K562 (cell line): ENCODE data around the gene CASP2. TPM values are rescaled to one million over a fixed set of nuclear protein-coding genes. Genes with fewer than 3 reads are reported as not detected.
A peak's percentile ranks its signal among the peaks of the same experiment; 100 is the strongest.

Source experiments
- ARHGAP35 ChIP-seq: fragments of 450-650 bp; IDR thresholded peaks from 2 replicates; pipeline ENCODE4 v1.6.1; 2018; ENCODE audit not compliant: partially characterized antibody
- ARID1B ChIP-seq: fragments of 450-650 bp; IDR thresholded peaks from 2 replicates; pipeline ENCODE4 v1.6.1; 2016; ENCODE audit warnings: antibody characterized with exemption, mild to moderate bottlenecking, inconsistent platforms
- CEBPG ChIP-seq, 3 experiments: fragments of 200-800 bp in 1 of 3; sonication (Bioruptor generic) in 1 of 3; sonication (generic) in 1 of 3; formaldehyde crosslinking in 1 of 3; IDR thresholded peaks in 2 of 3; conservative IDR thresholded peaks in 1 of 3; 2 replicates each; pipeline versions ENCODE4 v1.6.1 to v1.8.0; 2016 to 2022; ENCODE audit warnings: missing compliant biosample characterization in 2 of 3, missing genetic modification characterization in 2 of 3, mild to moderate bottlenecking in 1 of 3, missing genetic modification reagents in 1 of 3
- CTBP1 ChIP-seq: fragments of 450-650 bp; IDR thresholded peaks from 2 replicates; pipeline ENCODE4 v1.6.1; 2016; ENCODE audit warnings: borderline replicate concordance
- CXXC5 ChIP-seq: fragments of 250-450 bp; sonication (Bioruptor Pico); IDR thresholded peaks from 2 replicates; pipeline ENCODE4 v1.8.0; 2022; ENCODE audit warnings: inconsistent platforms, mild to moderate bottlenecking, moderate library complexity
- DPF2 ChIP-seq: fragments of 450-650 bp; IDR thresholded peaks from 2 replicates; pipeline ENCODE4 v1.6.1; 2016
- ELF4 ChIP-seq: fragments of 450-650 bp; formaldehyde crosslinking; IDR thresholded peaks from 2 replicates; pipeline ENCODE4 v1.4.0; 2022; ENCODE audit warnings: missing genetic modification characterization
- IRF2 ChIP-seq: sonication (generic); formaldehyde crosslinking; IDR thresholded peaks from 2 replicates; pipeline ENCODE4 v1.8.1; 2022; ENCODE audit warnings: mild to moderate bottlenecking, missing genetic modification reagents
- JUND ChIP-seq, 2 experiments: IDR thresholded peaks; 2 replicates in 1 of 2; 3 replicates in 1 of 2; pipeline ENCODE4 v1.6.1; 2011; ENCODE audit warnings: borderline replicate concordance in 2 of 2, low read depth in 2 of 2, low read length in 2 of 2, improper control_type of control experiment in 1 of 2, missing biosample characterization in 1 of 2, missing genetic modification characterization in 1 of 2, missing genetic modification reagents in 1 of 2
- MAFF ChIP-seq: IDR thresholded peaks from 2 replicates; pipeline ENCODE4 v1.6.1; 2012; ENCODE audit warnings: low read length, improper control_type of control experiment
- NONO ChIP-seq, 2 experiments: fragments of 200-400 bp in 1 of 2; fragments of 450-650 bp in 1 of 2; formaldehyde crosslinking in 1 of 2; IDR thresholded peaks; 2 replicates each; pipeline ENCODE4 v1.6.1; 2017; ENCODE audit warnings: low read depth in 2 of 2, mild to moderate bottlenecking in 2 of 2, moderate library complexity in 2 of 2, low read length in 1 of 2
- POLR2H ChIP-seq: IDR thresholded peaks from 2 replicates; pipeline ENCODE4 v1.6.1; 2016; ENCODE audit warnings: missing genetic modification characterization, low read depth, mild to moderate bottlenecking, control low read depth, missing compliant biosample characterization, moderate library complexity
- PPARD ChIP-seq: fragments of 250-450 bp; sonication (Bioruptor Pico); IDR thresholded peaks from 2 replicates; pipeline ENCODE4 v1.8.0; 2022; ENCODE audit warnings: inconsistent platforms, mild to moderate bottlenecking, moderate library complexity
- SMAD3 ChIP-seq: fragments of 450-650 bp; formaldehyde crosslinking; conservative IDR thresholded peaks from 2 replicates; pipeline ENCODE4 v1.4.0; 2020; ENCODE audit warnings: mild to moderate bottlenecking
- TRIM28 ChIP-seq: fragments of 450-650 bp; IDR thresholded peaks from 2 replicates; pipeline ENCODE4 v1.6.1; 2017
- U2AF2 ChIP-seq: fragments of 200-400 bp; formaldehyde crosslinking; optimal IDR thresholded peaks from 2 replicates; pipeline ENCODE3; 2017; ENCODE audit warnings: low read depth, mild to moderate bottlenecking, low read length
- XRCC4 ChIP-seq: IDR thresholded peaks from one replicate; pipeline ENCODE4 v1.6.1; 2011; ENCODE audit not compliant: insufficient read depth, insufficient read length; ENCODE audit errors: extremely low read depth
- YY1 ChIP-seq, 3 experiments: IDR thresholded peaks; 2 replicates each; pipeline ENCODE4 v1.6.1; 2011; ENCODE audit warnings: low read length in 2 of 3, mild to moderate bottlenecking in 2 of 3, moderate library complexity in 2 of 3, borderline replicate concordance in 1 of 3, control low read depth in 1 of 3, low read depth in 1 of 3; ENCODE audit not compliant: insufficient read depth in 3 of 3, insufficient replicate concordance in 2 of 3, control insufficient read depth in 1 of 3, insufficient read length in 1 of 3; ENCODE audit errors: extremely low read depth in 1 of 3
- ZFPM2 ChIP-seq: fragments of 250-450 bp; sonication (Bioruptor Pico); IDR thresholded peaks from 2 replicates; pipeline ENCODE4 v1.5.1; 2022; ENCODE audit warnings: mild to moderate bottlenecking
- ZNF134 ChIP-seq: fragments of 250-450 bp; sonication (Bioruptor Pico); conservative IDR thresholded peaks from 2 replicates; pipeline ENCODE4 v1.4.0; 2020
- ZNF316 ChIP-seq: fragments of 450-650 bp; IDR thresholded peaks from 2 replicates; pipeline ENCODE4 v1.6.1; 2016
- ZNF324 ChIP-seq: fragments of 250-450 bp; sonication (Bioruptor Pico); IDR thresholded peaks from 2 replicates; pipeline ENCODE4 v1.4.0; 2020; ENCODE audit warnings: mild to moderate bottlenecking
- ZNF584 ChIP-seq: fragments of 200-800 bp; sonication (Bioruptor generic); IDR thresholded peaks from 2 replicates; pipeline ENCODE4 v1.6.1; 2016; ENCODE audit warnings: low read depth, mild to moderate bottlenecking, missing genetic modification characterization, missing compliant biosample characterization
- ZNF75A ChIP-seq: fragments of 450-650 bp; formaldehyde crosslinking; IDR thresholded peaks from 2 replicates; pipeline ENCODE4 v1.4.0; 2020; ENCODE audit warnings: mild to moderate bottlenecking
- ZSCAN29 ChIP-seq: fragments of 450-650 bp; IDR thresholded peaks from 2 replicates; pipeline ENCODE4 v1.6.1; 2017
- polyA plus RNA-seq, 8 experiments: library from polyadenylated mRNA; depleted of rRNA in 4 of 8; stranded (reverse) in 5 of 8; unstranded in 3 of 8; fragments of >200 nt; fragmentation: Nextera tagmentation in 2 of 8; fragmentation: Illumina TruSeq in 1 of 8; extraction: Ambion mirVana in 2 of 8; extraction: Trizol in 1 of 8; gene quantifications; 2 replicates each; pipeline versions ENCODE4 v1.2.1 to v1.2.3, GENCODE V29; 2011 to 2014; ENCODE audit warnings: inconsistent platforms in 1 of 8, missing spikeins in 1 of 8
- total RNA-seq, 7 experiments: library from RNA; depleted of rRNA in 6 of 7; stranded (reverse); fragments of >200 nt in 6 of 7; fragmentation: Illumina TruSeq in 2 of 7; extraction: Trizol in 2 of 7; gene quantifications; 2 replicates each; pipeline versions ENCODE4 v1.2.1 to v1.2.3, GENCODE V29; 2011 to 2021; ENCODE audit warnings: low replicate concordance in 1 of 7
- TF ChIP-seq, protein P1 (sequence below): fragments of 250-450 bp; sonication (Bioruptor Pico); IDR thresholded peaks from 2 replicates; pipeline ENCODE4 v1.5.0; 2021; ENCODE audit warnings: mild to moderate bottlenecking, moderate library complexity
- TF ChIP-seq, protein P2 (sequence below): fragments of 450-650 bp; IDR thresholded peaks from 2 replicates; pipeline ENCODE4 v1.6.1; 2016

CASP2 gene
- total and polyA plus RNA-seq, 9 of the 15 experiments (the other 6 are each of a cell fraction or from before 2014, with no cell fraction given): 18.8 to 64.9 (median 24.1) TPM

DNA sequence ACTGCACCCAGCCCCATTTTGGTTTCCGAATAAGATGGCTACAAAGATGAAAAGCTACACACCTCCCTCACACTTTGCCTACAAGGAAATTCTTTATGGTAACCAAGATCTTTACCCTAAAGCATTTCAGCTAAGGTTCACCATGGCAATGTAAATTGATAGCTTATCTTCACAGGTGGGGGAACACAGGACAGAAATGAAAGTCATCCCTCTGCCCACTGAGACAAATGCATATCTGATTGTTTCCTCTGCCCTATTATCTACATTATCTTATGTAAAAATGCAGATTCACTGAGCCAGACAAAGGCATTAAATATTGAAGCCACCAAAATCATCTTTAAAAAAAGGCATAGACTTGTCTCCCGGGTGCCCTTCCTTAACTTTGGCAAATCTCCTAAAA lies 6.6 kb upstream of the CASP2 start (continued):
- no peak for TF ChIP-seq CEBPG (CRISPR knock-in tag; IDR thresholded peaks at IDR 0.05)
- no peak for TF ChIP-seq CEBPG (tag; conservative IDR thresholded peaks at IDR 0.05 in 1 of 2, IDR thresholded peaks at IDR 0.05 in 1 of 2)
- no peak for TF ChIP-seq SMAD3 (CRISPR knock-in tag)
- TF ChIP-seq ZNF134 (CRISPR knock-in tag): no peak
- no peak for TF ChIP-seq ELF4
- no peak for TF ChIP-seq CTBP1
- 0 out of 2 replicates have a peak, but pooled peaks have one; percentile 11 for TF ChIP-seq MAFF
- peak; percentile 43; the same call in 1 of the 2 replicates for TF ChIP-seq ZNF316
- TF ChIP-seq, protein P1, sequence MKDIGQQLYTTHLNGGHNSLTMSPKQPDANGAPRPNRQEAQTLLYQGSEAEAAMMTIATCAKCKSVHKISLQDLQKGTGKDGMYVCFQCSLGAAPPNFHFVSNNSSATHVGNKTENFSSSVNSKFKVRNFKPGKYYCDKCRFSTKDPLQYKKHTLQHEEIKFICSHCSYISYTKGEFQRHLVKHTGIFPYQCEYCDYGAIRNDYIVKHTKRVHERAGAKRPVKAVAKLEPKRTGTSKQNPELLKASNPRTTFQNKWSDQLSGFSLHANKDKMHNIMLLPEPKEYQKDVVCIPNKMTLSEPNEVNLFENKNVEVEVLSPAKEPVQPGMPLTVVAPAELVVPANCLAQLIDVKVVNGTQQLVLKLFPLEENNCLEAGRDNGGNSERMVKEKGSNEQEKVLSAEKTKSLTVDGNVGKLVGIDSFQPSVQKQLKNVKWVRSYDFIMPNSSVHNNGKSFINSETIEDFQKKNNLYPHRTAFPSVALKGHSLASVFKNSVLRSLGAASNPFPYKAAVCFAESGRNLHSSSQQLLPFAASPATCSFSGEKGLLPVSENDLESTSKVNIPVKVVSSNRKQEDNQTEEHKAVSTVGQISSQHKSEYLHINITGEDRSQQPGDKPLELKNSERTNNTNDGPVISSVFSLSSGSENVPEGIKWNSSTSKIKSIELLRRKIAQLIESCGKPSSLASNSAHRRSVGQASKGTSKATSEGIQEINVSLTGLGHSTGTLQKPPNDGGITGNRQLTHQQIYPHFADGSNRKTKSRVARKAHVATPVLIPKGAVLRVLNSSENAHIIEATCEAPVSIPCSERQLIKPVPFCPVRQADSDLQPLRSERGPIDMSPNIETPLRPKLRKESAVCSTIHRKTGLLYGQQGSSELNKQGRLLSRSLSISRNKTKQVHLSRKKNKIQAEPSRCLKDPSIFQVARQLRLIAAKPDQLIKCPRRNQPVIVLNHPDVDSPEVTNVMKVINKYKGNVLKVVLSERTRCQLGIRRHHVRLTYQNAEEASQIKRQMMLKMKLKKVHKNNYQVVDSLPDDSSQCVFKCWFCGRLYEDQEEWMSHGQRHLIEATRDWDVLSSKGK (CRISPR knock-in tag): no peak
- no peak for TF ChIP-seq YY1 (IDR thresholded peaks at IDR 0.05; ENCODE audit: borderline replicate concordance in 1 of 3, control insufficient read depth in 1 of 3, extremely low read depth in 1 of 3, insufficient read depth in 3 of 3, insufficient read length in 1 of 3, insufficient replicate concordance in 2 of 3, low read depth in 1 of 3, low read length in 2 of 3)
- no peak for TF ChIP-seq PPARD
- TF ChIP-seq, protein P2, sequence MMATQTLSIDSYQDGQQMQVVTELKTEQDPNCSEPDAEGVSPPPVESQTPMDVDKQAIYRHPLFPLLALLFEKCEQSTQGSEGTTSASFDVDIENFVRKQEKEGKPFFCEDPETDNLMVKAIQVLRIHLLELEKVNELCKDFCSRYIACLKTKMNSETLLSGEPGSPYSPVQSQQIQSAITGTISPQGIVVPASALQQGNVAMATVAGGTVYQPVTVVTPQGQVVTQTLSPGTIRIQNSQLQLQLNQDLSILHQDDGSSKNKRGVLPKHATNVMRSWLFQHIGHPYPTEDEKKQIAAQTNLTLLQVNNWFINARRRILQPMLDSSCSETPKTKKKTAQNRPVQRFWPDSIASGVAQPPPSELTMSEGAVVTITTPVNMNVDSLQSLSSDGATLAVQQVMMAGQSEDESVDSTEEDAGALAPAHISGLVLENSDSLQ: no peak
- TF ChIP-seq ZSCAN29: no peak
- no peak for TF ChIP-seq ZFPM2 (CRISPR knock-in tag)
- peak; percentile 69 for TF ChIP-seq DPF2
- TF ChIP-seq XRCC4: no peak
- TF ChIP-seq IRF2 (CRISPR knock-in tag): no peak
- no peak for TF ChIP-seq ARHGAP35
- no peak for TF ChIP-seq U2AF2
- peak; percentile 56 for TF ChIP-seq ARID1B
- TF ChIP-seq CXXC5 (CRISPR knock-in tag): no peak
- 0 out of 4 replicates have a peak, but pooled peaks of 1 of the 2 experiments have one; percentile 16 for TF ChIP-seq NONO (IDR thresholded peaks at IDR 0.05; ENCODE audit: low read depth in 2 of 2, low read length in 1 of 2)
- TF ChIP-seq JUND (IDR thresholded peaks at IDR 0.05; ENCODE audit: borderline replicate concordance, low read depth, low read length): no peak
- no peak for TF ChIP-seq JUND (tag; IDR thresholded peaks at IDR 0.05; ENCODE audit: borderline replicate concordance, low read depth, low read length)
- TF ChIP-seq ZNF324 (CRISPR knock-in tag): no peak
- TF ChIP-seq TRIM28: no peak
- no peak for TF ChIP-seq POLR2H (tag)
- no peak for TF ChIP-seq ZNF584
- TF ChIP-seq ZNF75A (CRISPR knock-in tag): no peak
